Dermis microvascular lymphatic vessel endothelial cell (primary cell): ENCODE measurements around the gene LRCH1. TPM values are rescaled to one million over a fixed set of nuclear protein-coding genes. Genes with fewer than 3 reads are reported as not detected.
"Not testable (repeated sequence)": the region's sequence is repeated elsewhere in the genome, so short reads cannot be mapped to it uniquely, and the experiment has no call there.

Source experiments
- DNase-seq, 2 donors: peaks; one replicate each; pipeline versions ENCODE4 v3.0.0 to v3.0.0-alpha.2; 2010; ENCODE audit warnings: low read depth in 2 of 2
- total RNA-seq: library from RNA; depleted of rRNA; stranded (reverse); fragments of >200 nt; gene quantifications from 2 replicates; pipeline ENCODE4 v1.2.1, GENCODE V29; 2014

Gene LRCH1
- total RNA-seq, 1 donor from 2014 or later = 11.2 TPM

DNA sequence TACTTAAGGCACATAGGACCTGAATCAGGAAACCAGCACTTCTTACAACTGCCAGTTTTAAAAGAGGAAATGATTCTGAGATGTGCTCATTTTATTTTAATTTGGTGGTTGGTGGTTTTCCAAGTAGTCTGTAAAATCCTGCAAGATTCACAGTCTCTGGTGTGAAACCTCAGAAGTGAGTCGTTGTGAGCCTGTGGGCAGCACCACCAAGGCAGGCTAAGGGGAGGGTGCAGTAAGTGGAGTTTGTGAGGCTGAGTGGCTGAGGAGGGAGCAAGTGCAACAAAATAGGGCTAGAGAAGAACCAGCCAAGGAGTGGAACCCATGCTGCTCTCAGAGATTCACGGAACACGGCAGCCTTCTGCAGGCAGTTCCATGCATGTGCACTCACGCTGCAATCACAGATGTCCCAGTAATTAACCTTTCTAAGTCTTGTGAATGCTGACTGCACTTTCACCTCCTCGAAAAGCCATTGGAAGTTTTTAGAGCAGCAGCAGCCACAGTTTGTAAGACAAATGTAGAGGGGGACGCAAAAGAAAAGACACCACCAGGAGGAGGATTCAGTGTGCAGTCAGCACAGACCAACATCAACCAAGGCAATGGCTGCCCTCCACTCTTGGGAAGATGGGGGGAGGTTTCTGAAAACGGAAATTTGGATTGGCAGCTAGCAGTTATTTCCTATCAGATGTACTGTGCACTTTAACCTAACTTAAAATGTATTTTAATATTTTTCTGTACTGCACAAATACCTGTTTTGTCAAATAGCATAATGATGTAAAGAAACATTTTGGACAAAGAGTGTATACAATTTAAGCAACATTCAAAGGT lies 199.1 kb downstream of the LRCH1 start:
- peak; percentile 54 to 58 for DNase-seq

- no peak for DNase-seq
These were observed 200.2 kb downstream of the LRCH1 start for GRCh38 chr13:46753137-46753536.

GRCh38 chr13:46753917-46754316 lies 200.9 kb downstream of the LRCH1 start:
- no peak for DNase-seq

DNA sequence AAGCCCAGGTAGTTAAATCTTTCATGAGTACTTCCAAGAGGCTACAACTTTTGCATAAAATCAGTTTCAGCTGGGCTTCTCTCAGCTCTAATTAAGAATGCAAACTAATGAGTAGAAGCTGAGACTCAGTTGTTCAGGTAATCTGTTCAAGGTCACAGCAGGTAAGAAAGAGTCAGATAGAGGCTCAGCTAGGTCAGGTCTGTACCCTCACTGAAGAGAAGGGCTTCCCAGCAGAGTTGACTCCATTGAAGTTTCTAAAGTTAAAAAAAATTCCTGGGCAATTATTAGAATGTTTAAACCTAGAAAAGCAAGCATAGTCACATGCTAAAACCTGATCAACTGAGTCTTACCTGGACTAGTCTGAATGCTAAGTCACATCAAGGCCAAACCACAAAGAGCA lies 201.8 kb downstream of the LRCH1 start:
- no peak for DNase-seq

- not testable (repeated sequence) for DNase-seq
These were observed 202.5 kb downstream of the LRCH1 start for GRCh38 chr13:46755508-46755907.

- peak in 1 of 2 donors; percentile 9 for DNase-seq
These were observed 204.0 kb downstream of the LRCH1 start for GRCh38 chr13:46756977-46757376.

- no peak for DNase-seq
These were observed 204.7 kb downstream of the LRCH1 start for GRCh38 chr13:46757640-46758039.

DNA sequence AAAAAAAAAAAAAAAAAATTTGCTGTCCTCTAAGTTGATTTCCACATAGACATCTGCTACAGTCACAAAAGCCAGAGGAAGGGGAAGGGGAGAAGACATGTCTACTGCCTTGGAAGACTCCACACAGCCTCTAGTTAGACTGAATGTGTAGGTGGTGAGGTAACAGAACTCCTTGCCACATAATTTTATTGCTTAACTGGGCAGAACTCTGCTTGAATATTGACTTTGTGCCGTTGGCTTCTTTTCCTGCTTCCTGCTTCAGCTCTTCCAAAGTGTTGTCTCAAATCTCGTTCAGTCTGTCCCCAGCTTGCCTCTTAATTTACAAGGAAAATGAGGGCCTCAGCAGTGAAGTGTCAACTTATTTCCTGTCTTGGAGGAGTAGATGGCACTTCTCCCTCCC lies 206.9 kb downstream of the LRCH1 start:
- no peak for DNase-seq

- no peak for DNase-seq
These were observed 208.2 kb downstream of the LRCH1 start for GRCh38 chr13:46761174-46761573.

DNA sequence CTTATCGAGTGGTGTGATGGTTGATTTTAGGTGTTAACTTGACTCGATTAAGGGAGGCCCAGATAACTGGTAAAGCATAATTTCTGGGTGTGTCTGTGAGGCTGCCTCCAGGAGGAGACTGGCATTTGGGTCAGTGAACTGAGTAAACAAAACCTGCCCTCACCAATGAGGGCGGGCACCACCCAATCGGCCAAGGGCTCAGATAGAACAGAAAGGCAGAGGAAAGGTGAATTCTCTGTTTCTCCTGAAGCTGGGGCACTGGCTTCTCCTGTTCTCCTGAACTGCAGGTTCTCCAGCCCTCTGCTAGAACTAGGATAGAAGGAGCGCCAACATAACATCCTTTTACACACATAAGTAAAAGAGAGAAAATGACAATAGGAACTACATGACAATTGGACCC lies 208.9 kb downstream of the LRCH1 start:
- DNase-seq = no peak

- not testable (repeated sequence) for DNase-seq
These were observed 217.0 kb downstream of the LRCH1 start for GRCh38 chr13:46769925-46770324.

- DNase-seq = no peak
These were observed 218.7 kb downstream of the LRCH1 start for GRCh38 chr13:46771693-46772092.

DNA sequence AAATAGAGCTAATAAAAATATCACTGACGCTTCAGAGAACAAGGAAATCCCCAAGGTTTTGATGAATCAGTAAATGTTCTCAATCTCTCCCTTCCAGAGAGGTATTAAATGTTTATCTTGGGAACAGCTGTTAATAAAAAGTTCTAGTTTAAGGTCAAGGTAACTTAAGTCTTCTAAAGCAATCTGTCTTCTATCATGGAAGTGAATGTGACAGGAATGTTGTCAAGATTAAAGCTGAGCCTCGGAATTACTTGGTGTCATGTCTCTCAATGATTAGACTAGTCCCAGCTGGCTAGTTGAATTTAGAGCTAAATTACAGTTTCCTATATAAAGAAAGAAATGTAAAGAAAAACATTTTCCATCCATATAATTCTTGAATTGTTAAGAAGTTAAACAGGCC lies 220.6 kb downstream of the LRCH1 start:
- no peak for DNase-seq

DNA sequence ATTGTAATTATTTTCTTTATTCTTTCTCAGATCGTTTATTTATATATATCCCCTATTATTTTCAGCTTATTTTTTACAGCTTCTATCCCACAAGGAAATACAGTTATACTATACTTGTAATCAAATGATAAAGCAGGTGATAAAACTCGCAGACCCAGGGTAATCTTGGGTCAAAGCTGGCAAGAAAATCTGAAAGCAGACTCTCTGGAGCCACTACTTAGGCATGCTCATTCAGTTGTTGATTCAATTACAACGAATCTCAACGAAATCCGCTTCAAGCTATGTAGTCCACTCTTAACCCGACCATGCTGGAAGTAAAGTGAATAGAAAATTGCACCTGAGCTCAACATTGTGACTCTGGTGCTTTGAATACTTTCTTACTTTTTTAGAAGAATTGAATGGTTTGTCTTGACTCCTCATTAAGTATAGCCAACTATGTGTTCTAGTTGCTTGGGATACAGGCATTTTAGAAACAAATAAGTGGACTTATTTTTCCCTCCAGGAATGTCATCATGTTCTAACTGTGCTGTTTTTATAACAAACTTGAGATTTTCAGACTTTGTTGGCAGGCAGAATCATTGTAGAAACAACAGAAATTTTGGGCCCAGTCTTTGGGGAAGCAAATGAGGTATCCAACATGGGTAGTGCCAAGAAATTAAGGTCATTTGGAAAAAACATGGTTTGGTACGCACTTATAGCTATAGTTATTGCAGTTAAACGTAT lies 222.6 kb downstream of the LRCH1 start:
- no peak for DNase-seq

DNA sequence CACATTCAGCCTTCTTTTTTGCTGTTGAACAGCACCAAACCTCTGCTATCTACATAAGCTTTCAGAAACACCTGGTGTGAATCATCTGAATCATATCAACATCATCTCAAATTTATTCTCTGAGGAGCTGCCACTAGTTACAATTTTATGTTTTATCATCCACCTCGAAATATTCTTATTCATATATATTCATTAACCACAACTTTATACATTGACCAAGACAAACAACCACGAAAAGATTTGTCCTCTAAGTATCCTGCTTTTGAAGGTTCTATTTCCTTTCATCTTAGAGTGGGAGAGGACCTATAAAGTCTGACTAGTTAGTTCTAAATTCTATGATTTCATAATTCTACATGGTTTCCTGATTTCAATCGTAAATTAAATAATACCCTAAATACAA lies 225.1 kb downstream of the LRCH1 start:
- no peak for DNase-seq

DNA sequence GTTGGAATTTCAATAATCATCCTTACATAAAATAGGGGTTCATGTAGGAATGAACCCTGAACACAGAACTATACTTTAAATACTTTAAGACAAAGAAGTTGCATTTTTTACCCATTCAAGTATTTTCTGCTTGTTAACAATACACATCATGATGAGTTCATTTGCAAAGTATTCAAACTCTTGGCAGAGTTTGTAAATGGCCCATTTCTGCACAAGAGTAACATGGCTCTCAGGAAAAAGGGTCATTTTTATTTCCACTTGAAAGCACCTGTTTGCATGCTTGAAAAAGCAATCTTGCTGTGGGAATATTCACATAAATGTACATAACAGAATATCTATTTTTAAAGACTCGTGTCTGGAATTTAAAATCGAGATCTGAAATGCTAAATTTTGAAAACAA lies 225.9 kb downstream of the LRCH1 start:
- peak; percentile 67 to 71 for DNase-seq

- DNase-seq = no peak
These were observed 229.1 kb downstream of the LRCH1 start for GRCh38 chr13:46782066-46782465.

- no peak for DNase-seq
These were observed 229.7 kb downstream of the LRCH1 start for GRCh38 chr13:46782691-46783090.

- no peak for DNase-seq
These were observed 230.5 kb downstream of the LRCH1 start for GRCh38 chr13:46783504-46783903.

- no peak for DNase-seq
These were observed 242.4 kb downstream of the LRCH1 start for GRCh38 chr13:46795321-46795720.

DNA sequence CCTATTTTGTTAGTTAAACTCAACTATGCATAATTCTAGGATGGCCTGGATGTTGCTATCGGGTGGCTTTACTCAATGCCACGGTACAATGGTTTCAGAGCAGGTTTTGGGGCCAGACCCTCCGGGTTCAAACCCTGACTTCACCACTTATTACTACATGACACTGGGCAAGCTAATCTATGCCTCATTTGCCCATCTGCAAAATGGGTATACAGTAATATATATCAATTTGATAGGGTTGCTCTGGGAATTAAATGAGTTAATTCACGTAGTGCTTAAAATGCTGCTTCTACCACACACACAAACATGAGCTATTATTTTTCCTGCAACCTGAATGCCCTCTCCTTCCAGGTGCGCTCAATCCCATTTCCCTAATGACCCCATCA lies 243.2 kb downstream of the LRCH1 start:
- DNase-seq = no peak

- peak; percentile 48 to 84 for DNase-seq
These were observed 243.8 kb downstream of the LRCH1 start, which contains the start of gene ESD for GRCh38 chr13:46796515-46797474. Gene ESD, minus strand, starts transcription at chr13:46797161. Its CDS starts 5,748 bp downstream, at chr13:46791413.
